Calu3 (cell line): ENCODE data around the gene GIN1. TPM values are rescaled to one million over a fixed set of nuclear protein-coding genes. Genes with fewer than 3 reads are reported as not detected.
A peak's percentile ranks its signal among the peaks of the same experiment; 100 is the strongest.

Experiments used
- BruUV-seq: library from RNA; stranded (reverse); fragments of 400-500 nt; replicated peaks from 2 replicates; lab custom pipeline; 2021; lab: Mats Ljungman, UMichigan
- CTCF ChIA-PET: fragments of 300-600 bp; sonication (Branson Sonifier 250); formaldehyde crosslinking; loops from one replicate; lab custom pipeline; 2022; ENCODE audit warnings: antibody characterized with exemption; lab: Charles Lee
- DNase-seq: peaks from one replicate; pipeline ENCODE4 v3.0.0; 2022
- H3K27ac Mint-ChIP-seq: one replicate; pipeline ENCODE4 v1.8.0; 2022; ENCODE audit warnings: mixed read lengths; ENCODE audit not compliant: unreplicated experiment
- H3K27me3 Mint-ChIP-seq: one replicate; pipeline ENCODE4 v1.8.0; 2022; ENCODE audit warnings: mixed read lengths; ENCODE audit not compliant: unreplicated experiment
- H3K36me3 Mint-ChIP-seq: one replicate; pipeline ENCODE4 v1.8.0; 2022; ENCODE audit warnings: mild to moderate bottlenecking, moderate library complexity, mixed read lengths; ENCODE audit not compliant: insufficient read depth, unreplicated experiment
- H3K4me1 Mint-ChIP-seq: one replicate; pipeline ENCODE4 v1.8.0; 2022; ENCODE audit warnings: mild to moderate bottlenecking, low read depth, mixed read lengths; ENCODE audit not compliant: unreplicated experiment
- H3K4me3 Mint-ChIP-seq: one replicate; pipeline ENCODE4 v1.8.0; 2022; ENCODE audit warnings: mild to moderate bottlenecking, low read depth, moderate library complexity, mixed read lengths; ENCODE audit not compliant: unreplicated experiment
- H3K9me3 Mint-ChIP-seq: one replicate; pipeline ENCODE4 v1.8.0; 2022; ENCODE audit warnings: low read depth, mixed read lengths; ENCODE audit not compliant: unreplicated experiment
- CTCF ChIP-seq: fragments of 200-600 bp; IDR thresholded peaks from one replicate; pipeline ENCODE4 v1.8.0; 2022; ENCODE audit warnings: antibody characterized with exemption; ENCODE audit not compliant: unreplicated experiment
- intact Hi-C: fragments of 100-400 bp; cut with micrococcal nuclease; formaldehyde crosslinking; loops from one replicate; pipeline ENCODE4 v1.10.0; 2022; ENCODE audit not compliant: unreplicated experiment
- total RNA-seq: library from RNA; stranded (reverse); gene quantifications from 2 replicates; pipeline ENCODE4 v1.2.3, GENCODE V29; 2022

The GIN1 gene
- total RNA-seq, 1 experiment from 2014 or later: 12.0 TPM

- Mint-ChIP-seq H3K4me3 (no peak overlapping the region), H3K27me3 (no peaks in the 10 kb centered on the region), H3K27ac (no peak overlapping the region), H3K4me1 (peaks cover 15% of the 10 kb centered on the region), H3K36me3 (no peaks in the 10 kb centered on the region), H3K9me3 (no peaks in the 10 kb centered on the region)
- intact Hi-C loops: no loop called here
- BruUV-seq: no TSS peak
- no peak for DNase-seq
- CTCF ChIA-PET: no interaction called here
- TF ChIP-seq CTCF: no peak
These were observed 6.6 kb upstream of the GIN1 start for GRCh38 chr5:103126557-103126956.

- H3K27ac Mint-ChIP-seq: no peak overlapping the region
- no peaks in the 10 kb centered on the region for H3K9me3 Mint-ChIP-seq
- H3K4me1 Mint-ChIP-seq: peaks cover 21% of the 10 kb centered on the region
- DNase-seq: no peak
- TF ChIP-seq CTCF: no peak
- H3K27me3 Mint-ChIP-seq: no peaks in the 10 kb centered on the region
- CTCF ChIA-PET: no interaction called here
- no peak overlapping the region for H3K4me3 Mint-ChIP-seq
- H3K36me3 Mint-ChIP-seq: peaks cover 27% of the 10 kb centered on the region
- no TSS peak for BruUV-seq
- intact Hi-C loops: no loop called here
These were observed 2.3 kb upstream of the GIN1 start for GRCh38 chr5:103122242-103122641.

DNA sequence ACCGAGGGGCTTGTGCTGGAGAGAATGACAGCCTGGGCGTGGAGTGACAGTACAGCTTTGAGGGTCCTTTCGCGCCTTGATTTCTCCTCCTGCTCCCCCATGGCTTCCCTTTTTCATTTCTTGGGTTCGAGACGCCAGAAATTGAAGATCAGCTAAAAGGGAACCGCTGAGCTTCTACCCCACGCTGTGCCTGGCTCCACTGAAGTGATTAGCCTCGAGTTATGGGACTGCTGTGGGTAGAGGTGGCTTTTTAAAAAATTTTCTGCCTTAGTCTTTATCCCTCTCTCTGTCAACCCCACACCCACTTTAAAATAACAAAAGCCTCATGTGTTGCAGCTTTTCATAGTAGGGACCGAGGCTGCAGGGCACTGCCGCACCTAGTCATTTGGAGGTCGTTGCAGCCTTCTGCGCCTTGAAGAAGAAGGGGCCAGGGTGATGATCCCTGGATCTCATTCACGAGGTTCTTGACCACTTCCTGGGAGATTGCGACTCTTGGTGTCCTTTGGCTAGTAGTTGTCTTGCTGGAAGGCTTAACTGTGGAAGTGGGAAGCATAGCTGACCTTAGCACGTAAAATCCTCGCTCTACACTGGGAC is 766 bp upstream of the GIN1 start:
- BruUV-seq: TSS peak; percentile 63
- Mint-ChIP-seq H3K36me3 (peaks cover 27% of the 10 kb centered on the region), H3K9me3 (no peaks in the 10 kb centered on the region), H3K27me3 (no peaks in the 10 kb centered on the region), H3K4me1 (peaks cover 21% of the 10 kb centered on the region), H3K4me3 (peak overlapping the region; percentile 89), H3K27ac (peak overlapping the region; percentile 98)
- DNase-seq: peak; percentile 9
- CTCF ChIA-PET: interaction anchor here (0.7 to 1.9 kb wide), 5 partner anchors 19 to 439 kb away, joined by 3 to 5 read pairs (median 3); no protein-coding TSS in a partner anchor
- intact Hi-C loops: no loop called here
- no peak for TF ChIP-seq CTCF

GRCh38 chr5:103119070-103119764 is 721 bp downstream of the GIN1 start:
- BruUV-seq: TSS peak; percentile 83
- Mint-ChIP-seq H3K27ac (peak overlapping the region; percentile 98), H3K36me3 (peaks cover 27% of the 10 kb centered on the region), H3K27me3 (no peaks in the 10 kb centered on the region), H3K9me3 (no peaks in the 10 kb centered on the region), H3K4me3 (peak overlapping the region; percentile 89), H3K4me1 (peaks cover 21% of the 10 kb centered on the region)
- no peak for DNase-seq
- TF ChIP-seq CTCF: no peak
- intact Hi-C loops: loop anchor here (2.0 kb wide), 1 partner anchor 58 kb away; no protein-coding TSS in a partner anchor
- CTCF ChIA-PET: interaction anchor here (1.2 to 1.9 kb wide), 2 partner anchors 20 to 438 kb away, joined by 3 to 5 read pairs; no protein-coding TSS in a partner anchor
